Activated T-helper 17 cell treated with anti-CD3 and anti-CD28 coated beads, Interleukin-2, amount 50 U/mL, for 72 hours (primary cell): Measurements from ENCODE around the gene KLHL40. TPM values are rescaled to one million over a fixed set of nuclear protein-coding genes. Genes with fewer than 3 reads are reported as not detected.

Experiments
- ATAC-seq: fragments of 150-1000 bp; cut with Tn5 transposase; replicated peaks from 2 replicates; pipeline ENCODE4 v1.10.0; 2021; ENCODE audit warnings: mild to moderate bottlenecking, moderate library complexity
- H3K27ac Mint-ChIP-seq: one replicate; pipeline ENCODE4 v1.8.0; 2022; ENCODE audit warnings: mixed read lengths
- H3K27me3 Mint-ChIP-seq: one replicate; pipeline ENCODE4 v1.8.0; 2022; ENCODE audit warnings: mixed read lengths
- H3K36me3 Mint-ChIP-seq: one replicate; pipeline ENCODE4 v1.8.0; 2022; ENCODE audit warnings: low read depth, mild to moderate bottlenecking, mixed read lengths
- H3K4me1 Mint-ChIP-seq: one replicate; pipeline ENCODE4 v1.8.0; 2022; ENCODE audit warnings: mixed read lengths
- H3K4me3 Mint-ChIP-seq: one replicate; pipeline ENCODE4 v1.8.0; 2022; ENCODE audit warnings: mild to moderate bottlenecking, mixed read lengths
- H3K9me3 Mint-ChIP-seq: one replicate; pipeline ENCODE4 v1.8.0; 2022; ENCODE audit warnings: mixed read lengths
- total RNA-seq, 2 donors: library from RNA; stranded (reverse); gene quantifications; one replicate each; pipeline ENCODE4 v1.2.3, GENCODE V29; 2022

Gene KLHL40
- total RNA-seq, 2 donors from 2014 or later: not detected

DNA sequence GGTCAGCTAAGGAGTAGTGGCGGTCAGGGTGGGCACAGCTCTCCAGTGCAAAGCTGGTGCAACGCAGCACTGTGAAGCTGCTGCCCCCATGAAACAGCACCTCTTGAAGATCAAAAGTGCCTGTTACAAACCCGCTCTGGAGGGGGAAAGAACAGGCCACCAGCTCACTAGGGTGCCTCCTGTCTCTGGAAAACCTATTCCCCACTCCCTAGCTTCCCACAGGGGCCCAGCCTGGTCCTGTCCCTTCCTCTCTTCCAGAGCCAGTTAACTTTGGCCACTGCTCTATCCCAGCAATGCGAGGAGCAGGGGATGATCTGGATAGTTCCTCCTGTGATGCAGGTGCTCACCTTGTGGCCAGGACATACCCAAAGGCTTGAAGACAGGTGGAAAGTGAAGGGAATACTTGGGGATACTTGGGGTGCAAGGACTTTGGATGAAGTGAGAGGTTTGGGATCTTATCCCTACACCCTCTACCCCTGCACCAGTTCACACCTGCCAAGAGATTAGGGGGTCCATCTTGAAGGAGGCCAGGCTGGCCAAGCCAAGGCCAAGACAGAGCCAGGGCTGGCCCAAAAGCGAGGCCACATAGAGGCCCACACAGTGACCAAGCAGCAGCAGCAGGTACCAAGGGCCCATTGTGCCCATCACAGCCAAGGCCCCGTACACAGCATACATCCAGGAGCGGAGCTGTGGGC is 13.0 kb downstream of the KLHL40 start:
- ATAC-seq: no peak
- Mint-ChIP-seq H3K27ac (no peak overlapping the region), H3K9me3 (no peaks in the 10 kb centered on the region), H3K4me1 (no peaks in the 10 kb centered on the region), H3K27me3 (no peaks in the 10 kb centered on the region), H3K36me3 (no peaks in the 10 kb centered on the region), H3K4me3 (no peak overlapping the region)

DNA sequence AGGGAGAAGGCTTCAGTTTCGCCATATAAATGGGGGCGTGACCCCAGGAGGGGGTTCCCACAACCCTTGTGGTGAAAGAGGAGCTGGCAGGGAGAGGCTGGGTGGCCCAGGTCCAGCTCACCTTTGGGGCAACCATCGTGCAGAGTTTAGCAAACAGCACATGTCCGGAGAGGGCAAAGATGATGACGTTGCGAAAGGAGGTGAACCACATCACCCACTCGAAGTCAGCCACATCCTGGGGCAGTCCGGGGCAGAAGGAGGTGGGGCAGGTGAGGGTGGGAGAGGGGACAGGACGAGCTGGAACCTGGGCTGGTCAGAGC is 13.5 kb downstream of the KLHL40 start:
- Mint-ChIP-seq H3K4me1 (no peaks in the 10 kb centered on the region), H3K4me3 (no peak overlapping the region), H3K36me3 (no peaks in the 10 kb centered on the region), H3K27me3 (no peaks in the 10 kb centered on the region), H3K9me3 (no peaks in the 10 kb centered on the region), H3K27ac (no peak overlapping the region)
- ATAC-seq: peak; percentile 85

DNA sequence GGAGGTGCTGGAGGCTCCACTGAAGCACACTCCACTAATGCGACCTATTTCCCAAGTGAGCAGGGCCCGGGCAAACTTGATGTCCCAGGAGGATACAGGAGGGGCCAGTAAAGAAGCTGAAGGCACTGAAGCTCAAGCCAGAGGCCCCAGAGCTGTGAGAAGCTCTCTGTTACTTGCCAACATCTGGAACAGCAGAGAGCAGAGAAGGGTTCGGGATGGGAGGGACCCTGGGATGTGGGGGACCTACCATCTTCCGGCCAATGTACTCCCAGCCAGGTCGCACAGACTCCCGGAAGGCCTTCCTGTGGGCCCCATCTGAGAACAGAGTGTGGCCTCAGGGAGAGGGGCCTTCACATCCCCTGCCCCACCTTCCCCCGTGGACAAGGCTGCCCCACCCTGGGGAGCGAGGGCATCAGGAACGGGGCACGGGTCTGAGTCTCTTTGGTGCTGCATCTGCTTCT is 14.2 kb downstream of the KLHL40 start:
- no peak overlapping the region for H3K4me3 Mint-ChIP-seq
- no peaks in the 10 kb centered on the region for H3K27me3 Mint-ChIP-seq
- H3K36me3 Mint-ChIP-seq: no peaks in the 10 kb centered on the region
- H3K27ac Mint-ChIP-seq: no peak overlapping the region
- ATAC-seq: no peak
- H3K4me1 Mint-ChIP-seq: no peaks in the 10 kb centered on the region
- H3K9me3 Mint-ChIP-seq: no peaks in the 10 kb centered on the region

DNA sequence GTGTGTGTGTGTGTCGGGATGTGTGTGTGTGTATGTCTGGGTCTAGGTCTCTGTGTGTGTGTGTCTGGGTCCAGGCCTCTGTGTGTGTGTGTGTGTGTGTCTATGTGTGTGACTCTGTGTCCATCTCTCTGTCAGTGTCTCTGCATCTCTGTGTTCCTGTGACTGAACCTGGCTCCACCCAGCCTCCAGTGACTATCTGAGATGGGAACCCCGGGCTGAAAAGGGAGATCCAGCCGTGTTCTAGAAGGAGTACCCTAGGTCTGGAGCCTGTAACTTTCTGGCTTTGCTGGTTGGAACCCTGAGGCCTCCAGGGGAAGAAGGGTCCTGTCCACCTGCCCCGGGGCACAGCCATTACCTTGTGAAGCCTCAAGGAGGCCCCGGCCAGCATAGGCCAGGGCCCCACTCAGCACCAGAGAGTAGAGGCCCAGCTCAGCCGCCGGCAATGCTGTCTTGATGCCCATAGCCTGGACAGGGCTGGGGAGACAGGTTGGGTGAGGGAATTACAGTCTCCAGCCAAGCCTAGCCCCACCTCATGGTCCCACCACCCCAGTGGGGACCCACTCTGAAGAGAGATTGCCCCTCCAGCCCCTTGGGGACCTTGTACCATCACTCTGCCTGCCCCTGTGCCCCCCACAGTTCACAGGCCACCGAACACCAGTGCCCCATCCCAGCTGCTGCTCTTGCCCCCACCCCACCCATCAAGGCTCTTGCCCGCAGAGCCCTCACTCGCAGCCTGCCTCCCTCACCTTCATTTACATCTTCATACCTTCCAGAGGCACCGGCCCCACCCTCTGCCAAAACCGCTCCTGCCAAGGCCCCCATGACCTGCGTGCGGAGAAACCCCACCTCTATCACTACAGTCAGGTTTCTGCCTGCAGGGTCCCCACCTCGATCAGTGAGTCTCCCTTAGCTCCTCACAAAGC is 15.3 kb downstream of the KLHL40 start:
- no peak for ATAC-seq
- Mint-ChIP-seq H3K27ac (no peak overlapping the region), H3K36me3 (no peaks in the 10 kb centered on the region), H3K4me1 (no peaks in the 10 kb centered on the region), H3K27me3 (no peaks in the 10 kb centered on the region), H3K4me3 (no peak overlapping the region), H3K9me3 (no peaks in the 10 kb centered on the region)

DNA sequence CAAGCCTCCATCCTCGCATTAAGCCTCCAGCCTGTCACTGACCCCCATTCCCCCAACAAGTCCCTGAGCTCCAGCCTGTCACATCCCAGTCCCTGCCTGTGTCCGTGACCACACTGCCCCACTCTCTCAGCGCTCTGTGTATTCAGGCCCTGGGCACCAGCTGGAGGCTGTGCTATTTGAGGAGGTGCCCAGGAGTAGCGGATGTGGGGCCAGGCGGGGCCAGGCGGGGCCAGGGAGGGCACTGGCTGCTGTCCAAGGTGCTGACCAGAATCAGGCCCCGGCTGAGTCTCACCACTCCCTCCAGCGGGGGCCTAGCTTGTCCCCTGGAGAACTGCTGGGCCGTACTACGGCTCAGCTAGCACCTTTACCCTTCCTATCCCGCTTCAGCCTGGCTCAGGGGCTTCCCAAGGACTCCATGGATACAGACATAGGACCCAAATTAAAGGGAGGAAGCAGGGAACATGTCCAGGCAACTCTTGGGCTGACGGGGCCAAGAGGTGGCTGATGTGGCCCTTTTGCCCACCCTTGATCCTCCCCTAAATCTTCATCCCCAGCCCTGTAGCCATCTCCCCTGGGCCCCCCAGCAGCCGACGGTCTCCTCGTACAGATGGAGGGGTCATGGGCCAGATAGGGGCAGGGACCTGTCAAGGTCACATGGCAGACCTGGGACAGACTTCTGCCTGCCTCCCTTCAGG is 16.2 kb downstream of the KLHL40 start:
- H3K27ac Mint-ChIP-seq: no peak overlapping the region
- no peaks in the 10 kb centered on the region for H3K9me3 Mint-ChIP-seq
- no peak overlapping the region for H3K4me3 Mint-ChIP-seq
- no peaks in the 10 kb centered on the region for H3K36me3 Mint-ChIP-seq
- ATAC-seq: peak; percentile 64
- H3K4me1 Mint-ChIP-seq: no peaks in the 10 kb centered on the region
- H3K27me3 Mint-ChIP-seq: no peaks in the 10 kb centered on the region

DNA sequence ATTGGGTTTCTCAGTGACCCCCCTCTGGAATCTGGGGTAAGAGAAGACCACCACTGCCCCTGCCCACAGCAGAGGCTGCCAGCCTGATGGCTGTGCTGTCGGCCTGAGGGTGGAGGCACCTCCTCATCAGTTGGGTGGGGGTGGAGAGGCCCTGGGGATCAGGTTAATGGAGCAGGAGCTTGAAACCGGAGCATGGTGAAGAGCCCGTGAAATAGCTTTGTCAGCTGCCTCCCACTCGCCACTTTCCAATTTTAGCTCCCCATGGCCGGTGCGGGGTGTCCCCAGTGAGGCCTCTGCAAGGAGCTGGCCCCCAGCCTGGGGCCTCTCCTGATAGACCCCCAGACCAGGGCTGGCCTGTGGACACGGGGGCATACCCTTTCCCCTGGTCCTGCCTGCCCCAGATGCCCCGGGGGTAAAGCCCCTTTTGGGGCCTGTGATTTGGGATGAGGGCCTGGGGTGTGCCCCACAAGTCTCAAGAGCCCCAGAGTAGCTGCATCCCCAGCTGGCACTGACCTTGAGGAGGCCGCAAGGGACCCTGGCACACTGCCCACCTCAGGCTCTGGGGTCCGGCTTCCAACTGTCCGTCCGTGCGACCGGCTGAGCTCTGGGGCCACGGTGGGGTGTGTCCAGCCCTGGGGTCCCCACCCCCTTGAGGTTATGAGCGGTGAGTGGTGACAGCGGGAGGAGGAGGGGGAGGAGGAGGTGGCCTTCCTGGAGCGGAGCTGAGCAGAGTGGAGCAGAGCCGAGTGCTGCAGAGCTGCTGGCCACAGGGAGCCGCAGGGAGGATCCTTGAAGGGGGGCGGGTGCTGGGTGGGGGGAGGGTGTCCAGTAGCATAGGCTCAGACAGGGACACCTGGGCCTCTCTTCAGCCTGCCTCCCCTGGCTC is 17.0 kb downstream of the KLHL40 start, which contains the start of gene HHATL:
HHATL (minus strand) TSS at position 733 of the 886 bp plus-strand sequence. CDS start 1,972 bp downstream, outside the sequence.
- H3K27me3 Mint-ChIP-seq: no peaks in the 10 kb centered on the region
- H3K4me3 Mint-ChIP-seq: no peak within 1 kb of the TSS
- H3K4me1 Mint-ChIP-seq: no peaks in the 10 kb centered on the region
- H3K9me3 Mint-ChIP-seq: no peaks in the 10 kb centered on the region
- ATAC-seq: no peak
- H3K36me3 Mint-ChIP-seq: no peaks in the 10 kb centered on the region
- no peak within 1 kb of the TSS for H3K27ac Mint-ChIP-seq

DNA sequence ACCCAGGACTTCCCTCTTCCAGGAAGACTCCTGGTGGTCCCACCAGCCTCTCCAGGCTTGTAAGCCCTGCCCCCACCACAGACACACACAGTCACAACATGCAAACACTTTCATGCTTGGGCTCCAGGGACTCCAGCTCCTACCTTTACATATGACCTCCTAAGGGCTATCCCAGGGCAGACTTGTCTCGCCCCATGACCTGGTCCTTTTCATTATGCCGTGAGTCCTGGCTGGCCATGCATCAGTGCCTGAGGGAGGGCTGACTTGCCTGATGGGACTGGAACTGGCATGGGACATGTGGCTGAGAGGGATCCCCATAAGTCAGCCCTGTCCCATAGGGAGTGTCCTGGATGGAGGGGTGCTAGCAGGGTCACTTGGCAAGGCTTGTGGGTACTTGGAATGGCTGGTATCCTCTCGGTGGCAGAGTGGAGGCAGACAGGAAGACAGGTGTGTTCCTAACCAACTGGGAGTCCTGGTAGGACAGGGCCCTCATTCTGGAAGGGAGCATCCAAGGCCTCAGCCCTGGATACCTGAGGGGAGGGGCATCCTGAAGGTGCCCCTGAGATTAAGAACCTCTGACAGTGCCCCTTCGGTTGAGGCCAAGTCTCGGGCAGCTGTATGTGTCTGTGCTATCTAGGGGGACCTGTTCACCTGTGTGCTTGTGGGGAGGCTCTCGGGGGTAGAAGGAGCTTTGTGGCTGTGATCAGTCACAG is 17.8 kb downstream of the KLHL40 start:
- H3K36me3 Mint-ChIP-seq: no peaks in the 10 kb centered on the region
- no peaks in the 10 kb centered on the region for H3K27me3 Mint-ChIP-seq
- H3K4me1 Mint-ChIP-seq: no peaks in the 10 kb centered on the region
- no peaks in the 10 kb centered on the region for H3K9me3 Mint-ChIP-seq
- H3K4me3 Mint-ChIP-seq: no peak overlapping the region
- ATAC-seq: no peak
- H3K27ac Mint-ChIP-seq: no peak overlapping the region

DNA sequence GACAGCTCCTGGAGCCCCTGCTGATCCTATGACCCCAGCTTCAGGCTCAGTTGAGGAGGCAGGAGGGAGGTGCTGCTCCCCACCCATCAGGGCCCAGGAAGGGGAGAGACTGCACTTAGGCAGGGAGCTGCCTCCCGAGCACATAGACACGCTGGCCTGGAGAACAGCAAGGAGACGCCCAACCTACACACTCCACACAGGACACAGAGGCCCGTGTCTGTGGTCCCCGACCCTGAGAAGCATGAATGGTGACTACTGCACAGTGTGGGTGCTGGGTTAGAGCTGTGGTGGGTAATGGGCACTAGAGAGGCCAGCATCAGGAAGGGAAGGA is 18.3 kb downstream of the KLHL40 start:
- H3K9me3 Mint-ChIP-seq: no peaks in the 10 kb centered on the region
- H3K27ac Mint-ChIP-seq: no peak overlapping the region
- H3K27me3 Mint-ChIP-seq: no peaks in the 10 kb centered on the region
- H3K36me3 Mint-ChIP-seq: no peaks in the 10 kb centered on the region
- no peak overlapping the region for H3K4me3 Mint-ChIP-seq
- no peak for ATAC-seq
- H3K4me1 Mint-ChIP-seq: no peaks in the 10 kb centered on the region

DNA sequence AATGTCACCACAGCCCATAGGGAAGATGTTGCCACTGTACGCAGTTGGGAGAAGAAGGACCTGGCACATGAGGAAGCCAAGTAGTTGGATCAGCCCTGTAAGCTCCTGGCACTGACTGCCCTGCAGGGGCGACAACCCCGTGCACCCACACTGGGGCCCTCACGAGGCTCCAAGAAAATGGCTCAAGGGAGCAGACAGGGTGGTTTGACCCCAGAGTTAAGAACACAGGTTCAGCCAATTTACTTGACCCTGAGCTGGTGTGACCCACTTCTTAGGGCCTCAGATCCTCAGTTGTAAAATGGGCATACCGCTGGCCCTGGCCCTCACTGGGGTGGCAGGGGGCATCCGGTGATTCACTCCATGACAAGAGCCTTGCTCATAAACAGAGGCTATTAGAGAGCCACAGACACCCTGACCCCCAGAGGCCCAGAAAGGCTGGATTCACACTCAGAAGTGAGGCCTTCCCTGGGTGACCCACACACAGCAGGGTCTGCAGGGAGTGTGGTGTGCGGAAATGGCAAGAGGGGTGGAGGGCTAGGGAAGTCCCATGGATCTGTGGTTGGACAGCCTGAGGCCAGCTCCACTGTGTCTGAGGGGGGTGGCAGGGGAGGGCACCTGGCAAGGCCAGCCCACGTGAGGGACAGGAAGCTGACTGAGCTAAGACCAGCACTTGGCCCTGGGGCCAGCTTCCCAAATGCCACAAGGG is 19.0 kb downstream of the KLHL40 start:
- no peak overlapping the region for H3K4me3 Mint-ChIP-seq
- no peaks in the 10 kb centered on the region for H3K27me3 Mint-ChIP-seq
- H3K27ac Mint-ChIP-seq: no peak overlapping the region
- ATAC-seq: no peak
- no peaks in the 10 kb centered on the region for H3K36me3 Mint-ChIP-seq
- H3K4me1 Mint-ChIP-seq: no peaks in the 10 kb centered on the region
- no peaks in the 10 kb centered on the region for H3K9me3 Mint-ChIP-seq

DNA sequence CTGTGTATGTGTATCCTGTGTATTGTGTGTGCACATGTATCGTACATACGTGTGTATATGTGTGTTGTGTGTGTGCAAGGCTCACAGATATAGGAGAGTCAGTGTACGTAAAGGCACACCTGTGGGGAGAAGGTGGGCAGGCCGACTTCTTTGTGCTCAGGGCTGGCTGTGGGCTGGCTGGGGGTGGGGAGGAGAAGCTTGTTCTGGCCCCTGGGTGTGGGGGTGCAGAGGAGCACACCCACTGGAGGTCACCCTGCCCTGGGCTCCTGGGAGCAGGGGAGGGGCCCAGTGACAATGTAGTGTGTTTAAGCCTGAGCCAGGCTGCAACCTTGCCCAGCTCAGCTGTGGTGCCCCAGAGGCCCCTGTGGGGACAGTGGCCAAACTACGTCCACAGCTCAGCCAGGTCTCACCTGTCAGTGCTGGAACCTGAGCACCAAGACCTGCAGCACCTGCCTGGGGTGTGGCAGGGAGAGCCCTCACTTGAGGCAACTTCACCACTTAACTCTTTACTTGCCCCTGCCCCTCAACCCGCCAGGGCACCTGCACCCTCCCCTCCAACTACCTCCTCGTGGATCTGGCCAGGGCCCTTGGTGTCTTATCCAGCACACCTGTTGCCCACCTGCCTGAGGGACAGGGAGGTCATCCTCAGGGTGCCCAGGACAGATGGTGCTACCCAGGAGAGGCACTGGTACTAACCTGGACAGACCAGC is 19.9 kb downstream of the KLHL40 start:
- ATAC-seq: no peak
- no peaks in the 10 kb centered on the region for H3K4me1 Mint-ChIP-seq
- no peaks in the 10 kb centered on the region for H3K27me3 Mint-ChIP-seq
- no peak overlapping the region for H3K4me3 Mint-ChIP-seq
- H3K27ac Mint-ChIP-seq: no peak overlapping the region
- no peaks in the 10 kb centered on the region for H3K36me3 Mint-ChIP-seq
- H3K9me3 Mint-ChIP-seq: no peaks in the 10 kb centered on the region

DNA sequence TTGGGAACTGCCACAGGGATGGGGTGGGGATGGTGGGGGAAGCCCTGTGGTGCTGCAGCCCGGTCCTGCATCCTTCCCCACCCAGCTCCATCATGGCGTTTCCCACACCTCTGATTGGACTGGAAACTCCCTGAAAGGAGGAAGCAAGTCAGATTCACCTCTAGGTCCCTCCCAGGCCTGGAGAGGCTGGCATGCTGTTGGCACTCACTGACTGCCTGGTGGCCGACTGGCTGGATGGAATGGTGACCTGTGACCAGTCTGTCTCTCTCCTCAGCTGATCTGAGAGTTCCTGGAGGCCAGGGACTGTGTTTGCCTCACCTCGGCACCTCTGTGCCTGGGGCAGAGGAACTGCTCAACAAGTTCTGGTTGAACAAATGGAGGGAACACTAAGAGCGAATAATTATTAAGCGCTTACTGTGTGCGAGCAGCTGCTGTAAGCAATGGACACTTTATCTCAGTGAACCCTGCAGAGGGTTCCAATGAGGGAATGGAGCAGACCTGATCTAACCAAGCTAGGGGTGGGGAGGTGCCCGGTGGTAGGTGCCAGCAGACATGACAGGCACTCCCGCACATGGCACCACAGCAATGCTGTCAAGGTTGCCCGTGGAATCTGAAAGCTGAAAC is 20.7 kb downstream of the KLHL40 start:
- Mint-ChIP-seq H3K36me3 (no peaks in the 10 kb centered on the region), H3K27me3 (no peaks in the 10 kb centered on the region), H3K27ac (no peak overlapping the region), H3K4me1 (no peaks in the 10 kb centered on the region), H3K9me3 (no peaks in the 10 kb centered on the region), H3K4me3 (no peak overlapping the region)
- no peak for ATAC-seq
